ENCODE data around the gene RNASE13.

DNA sequence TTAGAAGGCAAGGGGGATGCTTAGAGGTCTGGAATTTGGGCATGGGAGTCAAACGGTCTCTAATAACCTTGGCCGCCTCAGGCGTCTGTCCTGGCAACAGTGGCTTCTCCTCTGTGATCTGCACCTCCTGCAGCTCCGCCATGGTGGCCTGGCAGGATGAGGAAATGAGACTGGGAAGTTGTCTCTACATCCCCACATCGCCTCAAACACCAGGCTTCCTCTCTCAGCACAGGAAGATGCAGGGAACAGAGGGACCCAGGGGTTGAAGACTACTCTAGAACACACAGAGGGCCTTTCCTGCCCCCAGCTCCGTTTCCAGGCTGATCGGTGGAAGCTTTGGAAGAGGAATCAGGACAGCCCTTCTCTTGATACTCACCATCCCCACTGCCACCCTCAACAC, 11.4 kb downstream of the RNASE13 start:
- TF ChIP-seq, protein P1, sequence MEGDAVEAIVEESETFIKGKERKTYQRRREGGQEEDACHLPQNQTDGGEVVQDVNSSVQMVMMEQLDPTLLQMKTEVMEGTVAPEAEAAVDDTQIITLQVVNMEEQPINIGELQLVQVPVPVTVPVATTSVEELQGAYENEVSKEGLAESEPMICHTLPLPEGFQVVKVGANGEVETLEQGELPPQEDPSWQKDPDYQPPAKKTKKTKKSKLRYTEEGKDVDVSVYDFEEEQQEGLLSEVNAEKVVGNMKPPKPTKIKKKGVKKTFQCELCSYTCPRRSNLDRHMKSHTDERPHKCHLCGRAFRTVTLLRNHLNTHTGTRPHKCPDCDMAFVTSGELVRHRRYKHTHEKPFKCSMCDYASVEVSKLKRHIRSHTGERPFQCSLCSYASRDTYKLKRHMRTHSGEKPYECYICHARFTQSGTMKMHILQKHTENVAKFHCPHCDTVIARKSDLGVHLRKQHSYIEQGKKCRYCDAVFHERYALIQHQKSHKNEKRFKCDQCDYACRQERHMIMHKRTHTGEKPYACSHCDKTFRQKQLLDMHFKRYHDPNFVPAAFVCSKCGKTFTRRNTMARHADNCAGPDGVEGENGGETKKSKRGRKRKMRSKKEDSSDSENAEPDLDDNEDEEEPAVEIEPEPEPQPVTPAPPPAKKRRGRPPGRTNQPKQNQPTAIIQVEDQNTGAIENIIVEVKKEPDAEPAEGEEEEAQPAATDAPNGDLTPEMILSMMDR (IDR thresholded peaks at IDR 0.05 in 2 of 3, conservative IDR thresholded peaks at IDR 0.05 in 1 of 3; ENCODE audit: borderline replicate concordance in 1 of 3, insufficient read depth in 1 of 3, low read depth in 2 of 3, low read length in 2 of 3): no peak
- TF ChIP-seq, protein P2, sequence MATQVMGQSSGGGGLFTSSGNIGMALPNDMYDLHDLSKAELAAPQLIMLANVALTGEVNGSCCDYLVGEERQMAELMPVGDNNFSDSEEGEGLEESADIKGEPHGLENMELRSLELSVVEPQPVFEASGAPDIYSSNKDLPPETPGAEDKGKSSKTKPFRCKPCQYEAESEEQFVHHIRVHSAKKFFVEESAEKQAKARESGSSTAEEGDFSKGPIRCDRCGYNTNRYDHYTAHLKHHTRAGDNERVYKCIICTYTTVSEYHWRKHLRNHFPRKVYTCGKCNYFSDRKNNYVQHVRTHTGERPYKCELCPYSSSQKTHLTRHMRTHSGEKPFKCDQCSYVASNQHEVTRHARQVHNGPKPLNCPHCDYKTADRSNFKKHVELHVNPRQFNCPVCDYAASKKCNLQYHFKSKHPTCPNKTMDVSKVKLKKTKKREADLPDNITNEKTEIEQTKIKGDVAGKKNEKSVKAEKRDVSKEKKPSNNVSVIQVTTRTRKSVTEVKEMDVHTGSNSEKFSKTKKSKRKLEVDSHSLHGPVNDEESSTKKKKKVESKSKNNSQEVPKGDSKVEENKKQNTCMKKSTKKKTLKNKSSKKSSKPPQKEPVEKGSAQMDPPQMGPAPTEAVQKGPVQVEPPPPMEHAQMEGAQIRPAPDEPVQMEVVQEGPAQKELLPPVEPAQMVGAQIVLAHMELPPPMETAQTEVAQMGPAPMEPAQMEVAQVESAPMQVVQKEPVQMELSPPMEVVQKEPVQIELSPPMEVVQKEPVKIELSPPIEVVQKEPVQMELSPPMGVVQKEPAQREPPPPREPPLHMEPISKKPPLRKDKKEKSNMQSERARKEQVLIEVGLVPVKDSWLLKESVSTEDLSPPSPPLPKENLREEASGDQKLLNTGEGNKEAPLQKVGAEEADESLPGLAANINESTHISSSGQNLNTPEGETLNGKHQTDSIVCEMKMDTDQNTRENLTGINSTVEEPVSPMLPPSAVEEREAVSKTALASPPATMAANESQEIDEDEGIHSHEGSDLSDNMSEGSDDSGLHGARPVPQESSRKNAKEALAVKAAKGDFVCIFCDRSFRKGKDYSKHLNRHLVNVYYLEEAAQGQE (IDR thresholded peaks at IDR 0.05; ENCODE audit: low read depth): no peak
- TF ChIP-seq POLR2A (IDR thresholded peaks at IDR 0.05; ENCODE audit: borderline replicate concordance, extremely low read depth, insufficient read depth, insufficient read length) (no peak), RAD21 (IDR thresholded peaks at IDR 0.05; ENCODE audit: low read depth) (no peak), FOSL1 (IDR thresholded peaks at IDR 0.05; ENCODE audit: low read depth) (no peak)
